ENCODE data around the gene CTCFL. TPM values are rescaled to one million over a fixed set of nuclear protein-coding genes. Genes with fewer than 3 reads are reported as not detected.
A peak's percentile ranks its signal among the peaks of the same experiment; 100 is the strongest.

Gene CTCFL
- total RNA-seq, 4 donors from 2014 or later, result not detected

DNA sequence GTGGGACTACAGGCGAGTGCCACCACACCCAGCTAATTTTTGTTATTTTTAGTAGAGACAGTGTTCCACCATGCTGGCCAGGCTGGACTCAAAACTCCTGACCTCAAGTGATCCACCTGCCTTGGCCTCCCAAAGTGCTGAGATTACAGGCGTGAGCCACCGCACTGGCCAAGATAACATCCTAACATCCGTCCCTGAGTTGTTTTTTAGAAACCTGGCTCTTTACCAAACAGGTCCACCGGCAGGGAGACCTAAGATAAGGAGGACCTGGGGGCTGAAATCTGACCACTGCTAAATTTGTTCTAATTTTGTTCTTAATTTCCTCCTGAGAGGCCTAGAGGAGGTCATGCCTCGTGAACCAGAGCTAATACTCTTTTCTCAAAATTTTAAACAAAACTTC lies 20.5 kb downstream of the CTCFL start:
- no peak overlapping the region for H3K27ac ChIP-seq
- peaks cover 0 to 13% of the 10 kb centered on the region in 2 donors for H3K27me3 ChIP-seq
- DNase-seq (ENCODE audit: low spot score in 2 of 2), result no peak
- TF ChIP-seq EP300 (IDR thresholded peaks at IDR 0.05) (no peak), POLR2A (IDR thresholded peaks at IDR 0.05) (no peak), CTCF (IDR thresholded peaks at IDR 0.05) (no peak)
- H3K4me3 ChIP-seq, result no peak overlapping the region
- H3K36me3 ChIP-seq, result no peaks in the 10 kb centered on the region
- 67 to 80% methylated on average over 6 of the region's 6 CpGs for WGBS, 2 donors
- no peaks in the 10 kb centered on the region for H3K9me3 ChIP-seq
- peaks cover 0 to 13% (median 0%) of the 10 kb centered on the region in 4 donors for H3K4me1 ChIP-seq

- 80% methylated on average over 20 of the region's 20 CpGs for WGBS, 2 donors
- Histone ChIP-seq H3K4me1 (peaks cover 0 to 13% (median 0%) of the 10 kb centered on the region in 4 donors), H3K9me3 (no peaks in the 10 kb centered on the region), H3K27ac (no peak overlapping the region), H3K4me3 (no peak overlapping the region), H3K36me3 (no peaks in the 10 kb centered on the region), H3K27me3 (peaks cover 0 to 16% of the 10 kb centered on the region in 2 donors)
- TF ChIP-seq EP300 (IDR thresholded peaks at IDR 0.05) (peak in 1 of 2 donors; percentile 41), POLR2A (IDR thresholded peaks at IDR 0.05) (no peak)
- no peak for DNase-seq (ENCODE audit: low spot score in 2 of 2)
Measured at GRCh38 chr20:57503035-57503658, 21.8 kb downstream of the CTCFL start.

DNA sequence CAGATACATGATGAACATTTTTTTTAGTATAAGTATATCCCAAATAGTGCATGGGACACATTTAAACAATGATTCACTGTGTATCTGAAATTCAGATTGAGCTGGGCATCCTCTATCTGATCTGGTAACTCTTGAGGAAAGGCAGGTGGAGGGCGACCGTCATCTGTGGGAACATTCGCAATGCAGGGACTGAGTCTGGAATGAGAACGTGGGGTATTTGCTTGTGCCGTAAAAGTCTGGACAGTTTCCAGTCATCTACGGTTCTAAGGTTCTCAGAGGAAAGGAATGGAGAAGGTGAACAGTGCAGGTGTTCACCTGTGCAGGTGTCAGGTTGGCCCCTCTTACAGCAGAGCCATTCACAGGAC lies 22.6 kb downstream of the CTCFL start:
- H3K4me1 ChIP-seq, result peaks cover 0 to 10% (median 0%) of the 10 kb centered on the region in 4 donors
- no peaks in the 10 kb centered on the region for H3K36me3 ChIP-seq
- H3K27me3 ChIP-seq, result peaks cover 0 to 21% of the 10 kb centered on the region in 2 donors
- TF ChIP-seq CTCF (IDR thresholded peaks at IDR 0.05) (no peak), POLR2A (IDR thresholded peaks at IDR 0.05) (no peak), EP300 (IDR thresholded peaks at IDR 0.05) (no peak)
- H3K9me3 ChIP-seq, result no peaks in the 10 kb centered on the region
- 94% methylated on average over 6 of the region's 6 CpGs for WGBS, 2 donors
- DNase-seq (ENCODE audit: low spot score in 2 of 2), result no peak
- H3K27ac ChIP-seq, result no peak overlapping the region
- H3K4me3 ChIP-seq, result no peak overlapping the region

- no peaks in the 10 kb centered on the region for H3K36me3 ChIP-seq
- TF ChIP-seq CTCF (IDR thresholded peaks at IDR 0.05) (no peak), EP300 (IDR thresholded peaks at IDR 0.05) (no peak), POLR2A (IDR thresholded peaks at IDR 0.05) (no peak)
- WGBS, 2 donors, result 63 to 78% methylated on average over 17 of the region's 17 CpGs
- H3K27ac ChIP-seq, result no peak overlapping the region
- no peaks in the 10 kb centered on the region for H3K9me3 ChIP-seq
- no peak overlapping the region for H3K4me3 ChIP-seq
- peaks cover 0 to 24% of the 10 kb centered on the region in 2 donors for H3K27me3 ChIP-seq
- DNase-seq (ENCODE audit: low spot score in 2 of 2), result no peak
- H3K4me1 ChIP-seq, result peaks cover 0 to 4% (median 0%) of the 10 kb centered on the region in 4 donors
Measured at GRCh38 chr20:57501461-57502335, 23.2 kb downstream of the CTCFL start.

DNA sequence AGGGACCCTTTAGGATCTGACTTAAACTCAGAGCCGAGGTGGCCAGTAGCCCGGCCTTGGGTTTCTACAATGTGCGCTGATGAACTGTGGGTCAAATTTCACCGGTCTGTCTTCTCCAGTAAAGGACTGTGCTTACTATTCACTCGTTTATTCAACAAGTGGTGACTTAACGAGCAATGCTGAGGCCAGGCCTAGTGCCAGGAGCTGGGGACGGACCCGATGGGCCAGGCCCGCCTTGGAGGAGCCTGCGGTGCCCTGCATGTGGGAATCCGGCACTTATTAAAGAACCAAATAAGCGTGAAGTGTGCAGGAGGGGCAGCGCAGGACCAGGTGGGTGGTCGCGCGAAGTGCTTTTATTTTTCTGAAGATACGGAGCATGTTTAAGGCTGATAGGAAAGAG lies 24.0 kb downstream of the CTCFL start:
- H3K4me3 ChIP-seq, result no peak overlapping the region
- DNase-seq (ENCODE audit: low spot score in 2 of 2), result no peak
- 74 to 75% methylated on average over 17 of the region's 17 CpGs for WGBS, 2 donors
- H3K27ac ChIP-seq, result no peak overlapping the region
- H3K36me3 ChIP-seq, result no peaks in the 10 kb centered on the region
- H3K9me3 ChIP-seq, result no peaks in the 10 kb centered on the region
- H3K4me1 ChIP-seq, result no peaks in the 10 kb centered on the region
- no peak for TF ChIP-seq EP300 (IDR thresholded peaks at IDR 0.05)
- no peak for TF ChIP-seq CTCF (IDR thresholded peaks at IDR 0.05)
- TF ChIP-seq POLR2A (IDR thresholded peaks at IDR 0.05), result no peak
- H3K27me3 ChIP-seq, result peaks cover 0 to 24% of the 10 kb centered on the region in 2 donors
